ENCODE data around the gene IP6K3. TPM values are rescaled to one million over a fixed set of nuclear protein-coding genes. Genes with fewer than 3 reads are reported as not detected.

The IP6K3 gene
- polyA plus RNA-seq, 1 donor: 0.34 TPM

GRCh38 chr6:33769248-33769821 lies 22.6 kb upstream of the IP6K3 start:
- no peaks in the 10 kb centered on the region for H3K9me3 ChIP-seq (ENCODE audit: control insufficient read depth, low read depth, low read length)
- no peak for DNase-seq
- no peak overlapping the region for H3K27ac ChIP-seq (ENCODE audit: low read length)
- H3K27me3 ChIP-seq (ENCODE audit: control insufficient read depth, insufficient read depth, low read length): no peaks in the 10 kb centered on the region
- H3K36me3 ChIP-seq (ENCODE audit: control insufficient read depth, insufficient read depth, low read length): peaks cover 21% of the 10 kb centered on the region
- peaks cover 21% of the 10 kb centered on the region for H3K4me1 ChIP-seq (ENCODE audit: control insufficient read depth, insufficient read depth, low read length)
- no CpG with 5 or more reads among the region's 10 CpGs for WGBS (ENCODE audit: insufficient coverage, low lambda C conversion rate)
- no peak overlapping the region for H3K4me3 ChIP-seq (ENCODE audit: low read length)

GRCh38 chr6:33768644-33769120 lies 22.0 kb upstream of the IP6K3 start:
- no CpG with 5 or more reads among the region's 7 CpGs for WGBS (ENCODE audit: insufficient coverage, low lambda C conversion rate)
- no peaks in the 10 kb centered on the region for H3K27me3 ChIP-seq (ENCODE audit: control insufficient read depth, insufficient read depth, low read length)
- no peaks in the 10 kb centered on the region for H3K9me3 ChIP-seq (ENCODE audit: control insufficient read depth, low read depth, low read length)
- H3K27ac ChIP-seq (ENCODE audit: low read length): no peak overlapping the region
- DNase-seq: peak; percentile 59 to 70
- peaks cover 18% of the 10 kb centered on the region for H3K36me3 ChIP-seq (ENCODE audit: control insufficient read depth, insufficient read depth, low read length)
- H3K4me1 ChIP-seq (ENCODE audit: control insufficient read depth, insufficient read depth, low read length): peaks cover 21% of the 10 kb centered on the region
- no peak overlapping the region for H3K4me3 ChIP-seq (ENCODE audit: low read length)

DNA sequence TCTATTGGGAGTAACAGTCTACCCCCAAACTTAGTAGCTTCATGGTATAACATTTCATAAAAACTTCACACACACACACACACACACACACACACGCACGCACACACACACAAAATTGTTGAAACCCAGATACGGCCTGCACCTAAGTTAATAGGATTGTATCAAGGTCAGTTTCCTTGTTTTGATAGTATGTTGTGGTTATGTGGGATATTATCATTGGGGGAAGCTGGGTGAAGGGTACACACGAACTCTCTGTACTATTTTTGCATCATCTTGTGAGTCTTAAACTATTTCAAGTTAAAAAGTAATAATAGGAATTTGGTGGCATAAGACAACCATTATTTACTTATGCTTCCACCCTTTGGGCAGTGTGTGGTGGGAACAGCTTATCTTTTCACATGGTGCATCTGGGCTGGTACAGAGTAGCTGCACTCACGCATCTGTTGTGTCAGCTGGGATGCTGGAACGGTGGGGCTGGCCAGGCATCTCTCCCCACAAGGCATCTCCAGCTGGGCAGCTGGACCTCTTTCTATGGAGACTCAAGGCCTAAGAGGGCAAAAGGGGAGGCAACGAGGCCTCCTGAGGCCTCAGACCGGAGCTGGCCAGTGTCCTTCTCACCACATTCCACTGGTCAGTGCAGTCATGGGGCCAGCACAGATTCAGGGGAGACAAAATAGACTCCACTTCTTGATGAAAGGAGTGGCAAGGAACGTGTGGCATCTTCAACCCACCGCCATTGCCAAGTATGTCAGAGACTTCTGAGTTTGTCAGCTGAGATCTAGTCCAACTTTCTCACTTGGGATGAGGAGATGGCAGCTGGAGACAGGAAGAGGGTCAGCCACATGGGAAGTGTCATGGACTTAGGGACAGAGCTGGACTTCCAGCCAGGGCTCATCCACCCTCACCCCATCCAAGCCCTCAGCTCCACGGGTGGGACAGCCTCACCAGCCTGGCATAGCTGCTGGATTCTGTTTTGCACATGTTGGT lies 20.5 kb upstream of the IP6K3 start:
- no peak overlapping the region for H3K4me3 ChIP-seq (ENCODE audit: low read length)
- H3K27ac ChIP-seq (ENCODE audit: low read length): no peak overlapping the region
- no peaks in the 10 kb centered on the region for H3K9me3 ChIP-seq (ENCODE audit: control insufficient read depth, low read depth, low read length)
- H3K27me3 ChIP-seq (ENCODE audit: control insufficient read depth, insufficient read depth, low read length): no peaks in the 10 kb centered on the region
- H3K36me3 ChIP-seq (ENCODE audit: control insufficient read depth, insufficient read depth, low read length): peaks cover 4% of the 10 kb centered on the region
- no CpG with 5 or more reads among the region's 11 CpGs for WGBS (ENCODE audit: insufficient coverage, low lambda C conversion rate)
- H3K4me1 ChIP-seq (ENCODE audit: control insufficient read depth, insufficient read depth, low read length): peaks cover 27% of the 10 kb centered on the region
- DNase-seq: no peak

DNA sequence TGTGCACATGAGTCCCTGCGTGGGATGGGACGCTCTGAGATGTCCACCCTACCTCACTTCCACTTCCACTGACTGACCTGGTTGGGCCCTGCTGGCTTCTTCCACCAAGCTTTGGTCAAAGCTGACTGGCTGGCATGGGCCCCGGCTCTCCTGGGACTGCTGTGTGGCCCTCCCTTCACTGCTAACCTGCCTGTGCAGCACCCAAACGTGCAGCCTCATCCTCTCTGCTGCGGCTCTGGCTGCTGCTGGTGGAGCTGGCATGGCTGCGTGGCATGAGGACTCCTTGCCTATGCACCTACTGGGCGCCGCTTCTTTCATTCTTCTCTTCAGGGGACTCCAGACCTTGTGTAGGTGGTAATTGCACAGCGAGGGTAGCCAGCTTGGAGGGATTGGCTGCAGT lies 18.7 kb upstream of the IP6K3 start:
- DNase-seq: no peak
- H3K9me3 ChIP-seq (ENCODE audit: control insufficient read depth, low read depth, low read length): no peaks in the 10 kb centered on the region
- no peaks in the 10 kb centered on the region for H3K27me3 ChIP-seq (ENCODE audit: control insufficient read depth, insufficient read depth, low read length)
- H3K27ac ChIP-seq (ENCODE audit: low read length): no peak overlapping the region
- no peak overlapping the region for H3K4me3 ChIP-seq (ENCODE audit: low read length)
- no CpG with 5 or more reads among the region's 9 CpGs for WGBS (ENCODE audit: insufficient coverage, low lambda C conversion rate)
- no peaks in the 10 kb centered on the region for H3K36me3 ChIP-seq (ENCODE audit: control insufficient read depth, insufficient read depth, low read length)
- peaks cover 19% of the 10 kb centered on the region for H3K4me1 ChIP-seq (ENCODE audit: control insufficient read depth, insufficient read depth, low read length)

GRCh38 chr6:33764036-33764435 lies 17.3 kb upstream of the IP6K3 start:
- no peak overlapping the region for H3K27ac ChIP-seq (ENCODE audit: low read length)
- peaks cover 16% of the 10 kb centered on the region for H3K4me1 ChIP-seq (ENCODE audit: control insufficient read depth, insufficient read depth, low read length)
- H3K27me3 ChIP-seq (ENCODE audit: control insufficient read depth, insufficient read depth, low read length): no peaks in the 10 kb centered on the region
- WGBS (ENCODE audit: insufficient coverage, low lambda C conversion rate): no CpG with 5 or more reads among the region's 2 CpGs
- H3K36me3 ChIP-seq (ENCODE audit: control insufficient read depth, insufficient read depth, low read length): no peaks in the 10 kb centered on the region
- H3K4me3 ChIP-seq (ENCODE audit: low read length): no peak overlapping the region
- no peak for DNase-seq
- H3K9me3 ChIP-seq (ENCODE audit: control insufficient read depth, low read depth, low read length): no peaks in the 10 kb centered on the region

GRCh38 chr6:33763483-33763882 lies 16.8 kb upstream of the IP6K3 start:
- no peaks in the 10 kb centered on the region for H3K27me3 ChIP-seq (ENCODE audit: control insufficient read depth, insufficient read depth, low read length)
- DNase-seq: no peak
- no CpG with 5 or more reads among the region's 6 CpGs for WGBS (ENCODE audit: insufficient coverage, low lambda C conversion rate)
- no peaks in the 10 kb centered on the region for H3K36me3 ChIP-seq (ENCODE audit: control insufficient read depth, insufficient read depth, low read length)
- H3K4me3 ChIP-seq (ENCODE audit: low read length): no peak overlapping the region
- no peak overlapping the region for H3K27ac ChIP-seq (ENCODE audit: low read length)
- peaks cover 16% of the 10 kb centered on the region for H3K4me1 ChIP-seq (ENCODE audit: control insufficient read depth, insufficient read depth, low read length)
- H3K9me3 ChIP-seq (ENCODE audit: control insufficient read depth, low read depth, low read length): no peaks in the 10 kb centered on the region

GRCh38 chr6:33762713-33763112 lies 16.0 kb upstream of the IP6K3 start:
- Histone ChIP-seq H3K27ac (ENCODE audit: low read length) (no peak overlapping the region), H3K36me3 (ENCODE audit: control insufficient read depth, insufficient read depth, low read length) (no peaks in the 10 kb centered on the region), H3K4me3 (ENCODE audit: low read length) (no peak overlapping the region), H3K9me3 (ENCODE audit: control insufficient read depth, low read depth, low read length) (no peaks in the 10 kb centered on the region), H3K4me1 (ENCODE audit: control insufficient read depth, insufficient read depth, low read length) (peaks cover 16% of the 10 kb centered on the region), H3K27me3 (ENCODE audit: control insufficient read depth, insufficient read depth, low read length) (no peaks in the 10 kb centered on the region)
- DNase-seq: no peak
- no CpG with 5 or more reads among the region's 4 CpGs for WGBS (ENCODE audit: insufficient coverage, low lambda C conversion rate)

- peak; percentile 78 to 81 for DNase-seq
- Histone ChIP-seq H3K36me3 (ENCODE audit: control insufficient read depth, insufficient read depth, low read length) (no peaks in the 10 kb centered on the region), H3K27me3 (ENCODE audit: control insufficient read depth, insufficient read depth, low read length) (no peaks in the 10 kb centered on the region), H3K4me3 (ENCODE audit: low read length) (no peak overlapping the region), H3K27ac (ENCODE audit: low read length) (peak overlapping the region; percentile 33), H3K9me3 (ENCODE audit: control insufficient read depth, low read depth, low read length) (no peaks in the 10 kb centered on the region), H3K4me1 (ENCODE audit: control insufficient read depth, insufficient read depth, low read length) (peaks cover 16% of the 10 kb centered on the region)
- WGBS (ENCODE audit: insufficient coverage, low lambda C conversion rate): no CpG with 5 or more reads among the region's 7 CpGs
Observed at GRCh38 chr6:33761922-33762629, 15.4 kb upstream of the IP6K3 start.

DNA sequence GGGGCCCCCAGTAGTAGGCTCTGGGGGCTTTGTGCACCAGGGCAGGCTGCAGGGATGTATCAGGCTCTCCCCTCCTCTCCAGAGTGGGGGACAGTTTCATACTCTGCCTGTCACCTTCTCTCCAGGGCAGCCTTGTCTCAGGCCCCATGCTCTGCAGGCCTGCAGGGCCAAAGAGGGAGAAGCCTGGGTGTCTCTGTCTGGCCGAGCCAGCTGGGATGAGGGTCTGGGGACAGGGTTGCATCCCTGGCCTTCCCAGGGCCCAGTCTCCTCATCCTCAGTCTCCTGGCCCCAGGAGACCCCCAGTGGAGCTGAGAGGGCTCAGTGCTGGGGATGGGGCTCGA lies 14.8 kb upstream of the IP6K3 start:
- H3K27me3 ChIP-seq (ENCODE audit: control insufficient read depth, insufficient read depth, low read length): no peaks in the 10 kb centered on the region
- no peaks in the 10 kb centered on the region for H3K36me3 ChIP-seq (ENCODE audit: control insufficient read depth, insufficient read depth, low read length)
- H3K4me1 ChIP-seq (ENCODE audit: control insufficient read depth, insufficient read depth, low read length): peaks cover 16% of the 10 kb centered on the region
- WGBS (ENCODE audit: insufficient coverage, low lambda C conversion rate): no CpG with 5 or more reads among the region's 2 CpGs
- no peaks in the 10 kb centered on the region for H3K9me3 ChIP-seq (ENCODE audit: control insufficient read depth, low read depth, low read length)
- H3K27ac ChIP-seq (ENCODE audit: low read length): peak overlapping the region; percentile 33
- no peak for DNase-seq
- H3K4me3 ChIP-seq (ENCODE audit: low read length): no peak overlapping the region

DNA sequence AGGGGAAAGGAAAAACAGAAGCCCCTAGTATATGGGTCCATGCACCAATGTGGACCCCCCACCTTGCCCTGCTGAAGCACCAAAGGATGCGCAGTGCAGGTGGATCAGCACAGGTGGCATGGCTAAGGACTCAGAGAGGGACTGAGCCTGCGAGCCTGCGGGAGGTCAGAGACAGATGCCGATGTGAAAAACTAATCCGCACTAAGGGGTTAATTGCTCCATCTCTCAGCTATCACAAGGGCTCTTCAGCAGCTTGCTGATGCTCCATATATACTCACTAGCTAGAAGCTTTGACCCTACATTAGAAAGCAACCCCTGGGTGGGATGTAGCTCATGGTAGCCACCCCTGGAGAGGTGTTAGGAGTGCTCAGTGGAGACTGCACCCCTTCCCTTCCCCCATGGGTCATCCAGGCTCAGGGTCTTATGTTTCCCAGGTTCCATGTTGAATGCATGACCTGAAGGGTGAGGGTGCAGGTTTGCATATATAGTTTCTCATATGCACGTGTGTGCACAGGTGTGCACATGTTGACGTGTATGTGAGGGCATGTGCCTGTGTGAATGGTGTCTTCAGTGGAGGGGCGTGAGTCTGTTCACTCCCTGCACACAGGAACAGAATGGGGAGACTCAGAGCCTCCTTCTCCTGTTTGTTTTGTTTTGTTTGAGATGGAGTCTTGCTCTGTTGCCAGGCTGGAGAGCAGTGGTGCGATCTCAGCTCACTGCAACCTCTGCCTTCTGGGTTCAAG lies 13.4 kb upstream of the IP6K3 start:
- no peak overlapping the region for H3K4me3 ChIP-seq (ENCODE audit: low read length)
- peaks cover 16% of the 10 kb centered on the region for H3K4me1 ChIP-seq (ENCODE audit: control insufficient read depth, insufficient read depth, low read length)
- no peaks in the 10 kb centered on the region for H3K27me3 ChIP-seq (ENCODE audit: control insufficient read depth, insufficient read depth, low read length)
- H3K36me3 ChIP-seq (ENCODE audit: control insufficient read depth, insufficient read depth, low read length): no peaks in the 10 kb centered on the region
- WGBS (ENCODE audit: insufficient coverage, low lambda C conversion rate): no CpG with 5 or more reads among the region's 9 CpGs
- no peaks in the 10 kb centered on the region for H3K9me3 ChIP-seq (ENCODE audit: control insufficient read depth, low read depth, low read length)
- H3K27ac ChIP-seq (ENCODE audit: low read length): no peak overlapping the region
- DNase-seq: no peak

Data from large intestine (tissue), 3 donors.